HepG2 (cell line): Measurements from ENCODE around the gene BTRC. TPM values are rescaled to one million over a fixed set of nuclear protein-coding genes. Genes with fewer than 3 reads are reported as not detected.
A peak's percentile ranks its signal among the peaks of the same experiment; 100 is the strongest.

Source experiments
- ATAC-seq: fragments of 200-7000 bp; cut with Tn5 transposase; 3 replicates; pipeline ENCODE4 v1.9.1; 2020; ENCODE audit warnings: mild to moderate bottlenecking, moderate library complexity
- BruUV-seq: library from RNA; stranded (reverse); fragments of 400-500 nt; replicated peaks from 2 replicates; lab custom pipeline; 2021; lab: Mats Ljungman, UMichigan
- CTCF ChIA-PET: fragments of 300-600 bp; formaldehyde crosslinking; extraction: SDS; loops from one replicate; lab custom pipeline; 2021; ENCODE audit warnings: low total read pairs, inconsistent platforms, low intra/inter-chr PET ratio; lab: Yijun Ruan, JAX
- POLR2A ChIA-PET: fragments of 350-600 bp; sonication (Branson Sonifier 250); formaldehyde crosslinking; loops from one replicate; lab custom pipeline; 2020; ENCODE audit warnings: antibody characterized with exemption, inconsistent platforms; lab: Yijun Ruan, JAX
- DNase-seq: peaks from one replicate; pipeline ENCODE4 v3.0.0-alpha.2; 2015; ENCODE audit warnings: low spot score
- FAIRE-seq: peaks from 3 replicates; lab custom pipeline; 2011; peaks lifted over from hg19 to GRCh38; lab: Jason Lieb, UNC
- H2AFZ ChIP-seq: one replicate; pipeline ENCODE4 v1.6.1; 2011; ENCODE audit warnings: low read length, inconsistent platforms
- H3K27ac ChIP-seq: fragments of 300-600 bp; 3 replicates; pipeline ENCODE4 v1.8.0; 2011; ENCODE audit warnings: mixed run types, mild to moderate bottlenecking, mixed read lengths, low read length, inconsistent platforms; ENCODE audit not compliant: insufficient read depth; ENCODE audit errors: extremely low read length
- H3K27me3 ChIP-seq, 2 experiments: fragments of 200-600 bp in 1 of 2; 2 replicates in 1 of 2; 3 replicates in 1 of 2; pipeline versions ENCODE4 v1.6.0 to v1.8.0; 2011; ENCODE audit warnings: low read length in 2 of 2, mild to moderate bottlenecking in 2 of 2, moderate library complexity in 2 of 2, inconsistent platforms in 1 of 2; ENCODE audit not compliant: insufficient read depth in 2 of 2, control insufficient read depth in 1 of 2
- H3K36me3 ChIP-seq, 2 experiments: fragments of 200-600 bp in 1 of 2; replicated peaks in 1 of 2; 2 replicates in 1 of 2; 3 replicates in 1 of 2; pipeline versions ENCODE4 v1.5.1 to v1.8.0; 2011; ENCODE audit warnings: low read length in 2 of 2, inconsistent platforms in 1 of 2; ENCODE audit not compliant: insufficient read depth in 2 of 2, control insufficient read depth in 1 of 2
- H3K4me1 ChIP-seq: 2 replicates; pipeline ENCODE4 v1.5.1; 2012; ENCODE audit warnings: low read length, inconsistent platforms; ENCODE audit not compliant: insufficient read depth
- H3K4me2 ChIP-seq: 2 replicates; pipeline ENCODE4 v1.6.0; 2011; ENCODE audit warnings: low read depth, low read length, inconsistent platforms
- H3K4me3 ChIP-seq, 3 experiments: fragments of 200-600 bp in 1 of 3; sonication (generic), shearing (Covaris generic) in 1 of 3; replicated peaks in 1 of 3; 2 replicates each; pipeline ENCODE4 v1.5.1; 2011 to 2016; ENCODE audit warnings: low read length in 3 of 3, inconsistent platforms in 2 of 3, low read depth in 2 of 3, mild to moderate bottlenecking in 2 of 3, control low read depth in 1 of 3, mixed read lengths in 1 of 3; ENCODE audit not compliant: insufficient read depth in 1 of 3
- H3K79me2 ChIP-seq: one replicate; pipeline ENCODE4 v1.6.1; 2011; ENCODE audit warnings: low read length, inconsistent platforms; ENCODE audit not compliant: insufficient read depth
- H3K9ac ChIP-seq: 2 replicates; pipeline ENCODE4 v1.6.0; 2011; ENCODE audit warnings: mild to moderate bottlenecking, low read depth, low read length, inconsistent platforms; ENCODE audit not compliant: insufficient read depth
- H3K9me3 ChIP-seq: 2 replicates; pipeline ENCODE4 v1.5.1; 2012; ENCODE audit warnings: mild to moderate bottlenecking, low read length
- H4K20me1 ChIP-seq: 2 replicates; pipeline ENCODE4 v1.6.0; 2011; ENCODE audit warnings: inconsistent platforms, mild to moderate bottlenecking, low read length, moderate library complexity; ENCODE audit not compliant: insufficient read depth
- AGO2 ChIP-seq: fragments of 200-400 bp; formaldehyde crosslinking; optimal IDR thresholded peaks from 2 replicates; pipeline ENCODE3; 2017; ENCODE audit warnings: mild to moderate bottlenecking, low read depth, low read length, moderate library complexity
- CBX1 ChIP-seq: IDR thresholded peaks from one replicate; pipeline ENCODE4 v1.6.1; 2016; ENCODE audit warnings: antibody characterized with exemption, low read depth
- POLR2A ChIP-seq, 2 experiments: IDR thresholded peaks; 2 replicates each; pipeline ENCODE4 v1.6.1; 2011; ENCODE audit warnings: low read depth in 2 of 2, low read length in 2 of 2, mild to moderate bottlenecking in 1 of 2, moderate library complexity in 1 of 2; ENCODE audit not compliant: insufficient read depth in 1 of 2
- RBFOX2 ChIP-seq: fragments of 200-400 bp; formaldehyde crosslinking; IDR thresholded peaks from 2 replicates; pipeline ENCODE4 v1.6.1; 2017; ENCODE audit warnings: low read depth, mild to moderate bottlenecking, low read length
- ZNF136 ChIP-seq: sonication (generic); formaldehyde crosslinking; IDR thresholded peaks from 2 replicates; pipeline ENCODE4 v1.8.1; 2022; ENCODE audit warnings: low read depth, mild to moderate bottlenecking, moderate library complexity, missing genetic modification reagents
- ZNF234 ChIP-seq: sonication (generic); formaldehyde crosslinking; conservative IDR thresholded peaks from 2 replicates; pipeline ENCODE4 v1.5.1; 2020; ENCODE audit warnings: mild to moderate bottlenecking, missing genetic modification reagents
- ZNF367 ChIP-seq: sonication (generic); formaldehyde crosslinking; IDR thresholded peaks from 2 replicates; pipeline ENCODE4 v1.4.0; 2020; ENCODE audit warnings: missing genetic modification reagents, borderline replicate concordance
- ZNF572 ChIP-seq: sonication (generic); formaldehyde crosslinking; IDR thresholded peaks from 2 replicates; pipeline ENCODE4 v1.5.1; 2020; ENCODE audit warnings: mild to moderate bottlenecking, missing genetic modification reagents
- ZNF747 ChIP-seq: sonication (generic); formaldehyde crosslinking; IDR thresholded peaks from 2 replicates; pipeline ENCODE4 v1.8.1; 2023; ENCODE audit warnings: missing genetic modification reagents, mild to moderate bottlenecking, borderline replicate concordance
- WGBS: methylation state at CpG from one replicate; pipeline ENCODE4 v1.1.6; 2017; ENCODE audit warnings: low lambda C conversion rate; 5-methylcytosine and 5-hydroxymethylcytosine counted together
- in situ Hi-C: cut with HindIII; loops from 2 replicates; pipeline ENCODE4 v1.10.0; 2017; ENCODE audit warnings: low pct_unique_long_range_greater_than_20kb; ENCODE audit not compliant: extremely low pct_ligation_motif_present
- intact Hi-C: fragments of 100-400 bp; cut with micrococcal nuclease; formaldehyde crosslinking; loops from one replicate; pipeline ENCODE4 v1.10.0; 2022; ENCODE audit not compliant: unreplicated experiment
- polyA plus RNA-seq, 8 experiments: library from polyadenylated mRNA; depleted of rRNA in 3 of 8; stranded (reverse) in 7 of 8; unstranded in 1 of 8; fragments of >200 nt; fragmentation: Illumina TruSeq in 4 of 8; extraction: Trizol in 4 of 8; gene quantifications; 2 replicates each; pipeline versions ENCODE4 v1.2.1 to v1.2.3, GENCODE V29; 2011 to 2016; ENCODE audit warnings: low read depth in 4 of 8, missing spikeins in 1 of 8, mixed read lengths in 1 of 8; ENCODE audit not compliant: insufficient read depth in 1 of 8
- total RNA-seq, 5 experiments: library from RNA; depleted of rRNA; stranded (reverse); fragments of >200 nt; fragmentation: Illumina TruSeq; extraction: Trizol; gene quantifications; 2 replicates each; pipeline ENCODE4 v1.2.3, GENCODE V29; 2016; ENCODE audit warnings: low read depth in 1 of 5
- TF ChIP-seq, protein P1 (sequence below): sonication (generic); formaldehyde crosslinking; IDR thresholded peaks from 2 replicates; pipeline ENCODE4 v1.4.0; 2020; ENCODE audit warnings: missing genetic modification reagents
- TF ChIP-seq, protein P2 (sequence below): sonication (generic); formaldehyde crosslinking; IDR thresholded peaks from 2 replicates; pipeline ENCODE4 v1.4.0; 2020; ENCODE audit warnings: missing genetic modification reagents

Gene BTRC
- total and polyA plus RNA-seq, 2 of the 13 experiments (the other 11 are each of a cell fraction or from before 2014, with no cell fraction given), result 12.0 to 14.4 TPM

DNA sequence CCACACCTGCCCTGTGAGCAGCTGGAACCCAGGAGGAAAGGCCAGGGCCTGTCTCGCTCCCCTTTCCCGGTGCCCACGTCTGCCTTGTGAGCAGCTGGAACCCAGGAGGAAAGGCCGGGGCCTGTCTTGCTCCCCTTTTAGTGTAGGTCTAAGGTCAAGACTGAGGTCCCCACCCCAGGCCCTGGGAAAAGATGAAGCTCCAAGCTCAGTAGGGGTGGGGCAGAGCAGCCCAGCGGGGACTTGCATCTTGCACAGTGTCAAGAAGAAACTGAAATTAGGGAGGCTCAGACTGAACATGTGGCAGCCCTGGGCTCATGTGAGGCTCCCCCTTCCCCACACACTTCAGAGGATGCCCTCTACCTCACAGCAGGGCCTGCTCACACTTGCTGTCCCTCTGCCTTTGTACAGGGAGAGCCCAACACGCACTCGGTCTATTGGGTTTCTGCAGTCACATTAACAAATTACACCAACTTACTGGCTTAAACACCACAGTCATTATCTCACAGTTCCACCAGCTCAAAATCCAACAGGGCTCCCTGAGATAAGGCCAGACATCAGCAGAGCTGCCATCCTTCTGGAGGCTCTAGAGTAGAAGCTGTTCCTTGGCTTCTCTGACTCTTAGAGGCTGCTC, 221.7 kb downstream of the BTRC start:
- Histone ChIP-seq H3K9ac (no peak overlapping the region), H3K4me3 (no peak overlapping the region), H3K27ac (no peak overlapping the region), H3K9me3 (no peaks in the 10 kb centered on the region), H3K79me2 (no peaks in the 10 kb centered on the region), H2AFZ (no peak overlapping the region), H3K36me3 (peaks cover 0 to 4% of the 10 kb centered on the region in 2 experiments; a peak in 1 of 5 replicates), H3K27me3 (peaks cover 0 to 2% of the 10 kb centered on the region in 2 experiments; a peak in 1 of 5 replicates)
- FAIRE-seq, result no peak
- DNase-seq, result no peak
- POLR2A ChIA-PET, result interaction anchor here (2.0 kb wide), 1 partner anchor 11 kb away, joined by 6 read pairs; no protein-coding TSS in a partner anchor
- in situ Hi-C loops, result no loop called here
- no peak for ATAC-seq
- peak in 1 of 2 experiments; percentile 31; a peak in 1 of 4 replicates for TF ChIP-seq POLR2A (IDR thresholded peaks at IDR 0.05; ENCODE audit: insufficient read depth in 1 of 2, low read depth in 2 of 2, low read length in 2 of 2)
- no peak for TF ChIP-seq ZNF747 (CRISPR knock-in tag)
- TF ChIP-seq AGO2, result peak; percentile 10
- TF ChIP-seq, all 625 proteins: peak for 2
- CTCF ChIA-PET, result no interaction called here
- H3K4me1 ChIP-seq, result peaks cover 8% of the 10 kb centered on the region
- 92% methylated on average over 5 of the region's 7 CpGs for WGBS
- no peak overlapping the region for H3K4me2 ChIP-seq
- BruUV-seq, result no TSS peak
- no peaks in the 10 kb centered on the region for H4K20me1 ChIP-seq
- intact Hi-C loops, result no loop called here

DNA sequence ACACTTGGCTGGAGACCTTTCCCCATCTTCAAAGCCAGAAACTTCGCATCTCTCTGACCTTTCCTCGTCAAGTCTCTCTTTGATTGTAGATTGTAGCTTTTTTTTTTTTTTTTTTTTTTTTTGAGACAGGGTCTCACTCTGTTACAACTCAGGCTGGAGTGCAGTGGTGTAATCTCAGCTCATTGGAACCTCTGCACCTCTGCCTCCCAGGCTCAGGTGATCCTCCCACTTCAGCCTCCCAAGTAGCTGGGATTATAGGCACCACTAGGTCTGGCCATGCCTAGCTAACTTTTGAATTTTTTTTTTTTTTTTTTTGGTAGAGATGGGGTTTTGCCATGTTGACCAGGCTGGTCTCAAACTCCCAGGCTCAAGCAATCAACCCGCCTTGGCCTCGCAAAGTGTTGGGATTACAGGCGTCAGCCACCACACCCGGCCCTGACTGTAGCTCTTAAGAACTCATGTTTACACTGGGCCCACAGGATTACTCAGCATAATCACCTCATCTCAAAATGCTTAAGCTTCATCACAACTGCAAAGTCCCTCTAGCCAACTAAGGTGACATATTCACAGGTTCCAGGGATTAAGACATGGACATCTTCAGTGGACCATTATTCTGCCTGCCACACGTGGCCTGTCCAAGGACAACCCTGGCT, 222.4 kb downstream of the BTRC start:
- ATAC-seq (no peak), FAIRE-seq (no peak), DNase-seq (no peak)
- Histone ChIP-seq H3K9ac (no peak overlapping the region), H3K4me3 (no peak overlapping the region), H3K27me3 (no peaks in the 10 kb centered on the region), H3K4me2 (no peak overlapping the region), H3K79me2 (no peaks in the 10 kb centered on the region), H2AFZ (no peak overlapping the region), H3K4me1 (peaks cover 2% of the 10 kb centered on the region), H3K9me3 (no peaks in the 10 kb centered on the region), H3K36me3 (peaks cover 0 to 4% of the 10 kb centered on the region in 2 experiments; a peak in 2 of 5 replicates), H3K27ac (no peak overlapping the region), H4K20me1 (no peaks in the 10 kb centered on the region)
- in situ Hi-C loops (no loop called here), intact Hi-C loops (no loop called here)
- WGBS, result 91% methylated on average over 7 of the region's 7 CpGs
- POLR2A ChIA-PET, result interaction anchor here (2.0 kb wide), 1 partner anchor 10 kb away, joined by 6 read pairs; no protein-coding TSS in a partner anchor
- BruUV-seq, result no TSS peak
- CTCF ChIA-PET, result no interaction called here
- TF ChIP-seq, protein P1, sequence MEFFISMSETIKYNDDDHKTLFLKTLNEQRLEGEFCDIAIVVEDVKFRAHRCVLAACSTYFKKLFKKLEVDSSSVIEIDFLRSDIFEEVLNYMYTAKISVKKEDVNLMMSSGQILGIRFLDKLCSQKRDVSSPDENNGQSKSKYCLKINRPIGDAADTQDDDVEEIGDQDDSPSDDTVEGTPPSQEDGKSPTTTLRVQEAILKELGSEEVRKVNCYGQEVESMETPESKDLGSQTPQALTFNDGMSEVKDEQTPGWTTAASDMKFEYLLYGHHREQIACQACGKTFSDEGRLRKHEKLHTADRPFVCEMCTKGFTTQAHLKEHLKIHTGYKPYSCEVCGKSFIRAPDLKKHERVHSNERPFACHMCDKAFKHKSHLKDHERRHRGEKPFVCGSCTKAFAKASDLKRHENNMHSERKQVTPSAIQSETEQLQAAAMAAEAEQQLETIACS (CRISPR knock-in tag), result no peak
- TF ChIP-seq RBFOX2 (no peak), CBX1 (no peak), ZNF572 (CRISPR knock-in tag) (no peak), ZNF234 (CRISPR knock-in tag) (no peak), ZNF136 (CRISPR knock-in tag) (no peak), ZNF367 (CRISPR knock-in tag) (no peak)
- TF ChIP-seq, protein P2, sequence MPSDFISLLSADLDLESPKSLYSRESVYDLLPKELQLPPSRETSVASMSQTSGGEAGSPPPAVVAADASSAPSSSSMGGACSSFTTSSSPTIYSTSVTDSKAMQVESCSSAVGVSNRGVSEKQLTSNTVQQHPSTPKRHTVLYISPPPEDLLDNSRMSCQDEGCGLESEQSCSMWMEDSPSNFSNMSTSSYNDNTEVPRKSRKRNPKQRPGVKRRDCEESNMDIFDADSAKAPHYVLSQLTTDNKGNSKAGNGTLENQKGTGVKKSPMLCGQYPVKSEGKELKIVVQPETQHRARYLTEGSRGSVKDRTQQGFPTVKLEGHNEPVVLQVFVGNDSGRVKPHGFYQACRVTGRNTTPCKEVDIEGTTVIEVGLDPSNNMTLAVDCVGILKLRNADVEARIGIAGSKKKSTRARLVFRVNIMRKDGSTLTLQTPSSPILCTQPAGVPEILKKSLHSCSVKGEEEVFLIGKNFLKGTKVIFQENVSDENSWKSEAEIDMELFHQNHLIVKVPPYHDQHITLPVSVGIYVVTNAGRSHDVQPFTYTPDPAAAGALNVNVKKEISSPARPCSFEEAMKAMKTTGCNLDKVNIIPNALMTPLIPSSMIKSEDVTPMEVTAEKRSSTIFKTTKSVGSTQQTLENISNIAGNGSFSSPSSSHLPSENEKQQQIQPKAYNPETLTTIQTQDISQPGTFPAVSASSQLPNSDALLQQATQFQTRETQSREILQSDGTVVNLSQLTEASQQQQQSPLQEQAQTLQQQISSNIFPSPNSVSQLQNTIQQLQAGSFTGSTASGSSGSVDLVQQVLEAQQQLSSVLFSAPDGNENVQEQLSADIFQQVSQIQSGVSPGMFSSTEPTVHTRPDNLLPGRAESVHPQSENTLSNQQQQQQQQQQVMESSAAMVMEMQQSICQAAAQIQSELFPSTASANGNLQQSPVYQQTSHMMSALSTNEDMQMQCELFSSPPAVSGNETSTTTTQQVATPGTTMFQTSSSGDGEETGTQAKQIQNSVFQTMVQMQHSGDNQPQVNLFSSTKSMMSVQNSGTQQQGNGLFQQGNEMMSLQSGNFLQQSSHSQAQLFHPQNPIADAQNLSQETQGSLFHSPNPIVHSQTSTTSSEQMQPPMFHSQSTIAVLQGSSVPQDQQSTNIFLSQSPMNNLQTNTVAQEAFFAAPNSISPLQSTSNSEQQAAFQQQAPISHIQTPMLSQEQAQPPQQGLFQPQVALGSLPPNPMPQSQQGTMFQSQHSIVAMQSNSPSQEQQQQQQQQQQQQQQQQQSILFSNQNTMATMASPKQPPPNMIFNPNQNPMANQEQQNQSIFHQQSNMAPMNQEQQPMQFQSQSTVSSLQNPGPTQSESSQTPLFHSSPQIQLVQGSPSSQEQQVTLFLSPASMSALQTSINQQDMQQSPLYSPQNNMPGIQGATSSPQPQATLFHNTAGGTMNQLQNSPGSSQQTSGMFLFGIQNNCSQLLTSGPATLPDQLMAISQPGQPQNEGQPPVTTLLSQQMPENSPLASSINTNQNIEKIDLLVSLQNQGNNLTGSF (CRISPR knock-in tag), result no peak
